Astrocyte of the hippocampus (primary cell): ENCODE data around the gene CMTM8.

Source experiments
- DNase-seq: peaks from one replicate; pipeline ENCODE4 v3.0.0; 2011; ENCODE audit warnings: low read depth, low spot score

The CMTM8 gene

DNA sequence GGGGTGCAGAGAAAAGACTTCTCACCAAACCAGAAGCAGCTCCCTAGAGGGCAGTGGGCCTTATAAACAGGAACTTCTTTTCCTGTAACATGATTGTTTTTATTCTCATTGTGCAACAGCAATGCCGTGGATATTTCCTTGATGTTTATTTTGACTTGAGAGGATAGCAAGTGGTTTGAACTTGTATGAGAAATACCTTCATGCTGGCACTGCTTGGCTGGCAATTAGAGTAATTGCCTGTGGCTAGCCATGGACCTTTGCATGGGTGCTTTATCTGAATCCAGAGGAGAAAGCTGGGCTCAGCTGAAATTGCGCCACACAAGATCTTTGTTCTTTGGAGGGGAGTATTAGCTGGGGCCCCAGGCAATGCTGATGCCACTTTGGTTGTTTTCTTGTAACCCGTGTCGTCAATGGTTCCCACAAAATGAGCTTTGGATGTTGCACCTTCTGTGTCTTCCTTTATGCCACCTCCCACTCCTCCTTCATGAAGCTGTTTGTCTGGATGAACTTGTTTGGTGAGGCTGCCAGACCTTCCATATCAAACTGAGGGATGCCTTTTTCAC lies 37.9 kb downstream of the CMTM8 start:
- DNase-seq: peak; percentile 34

DNA sequence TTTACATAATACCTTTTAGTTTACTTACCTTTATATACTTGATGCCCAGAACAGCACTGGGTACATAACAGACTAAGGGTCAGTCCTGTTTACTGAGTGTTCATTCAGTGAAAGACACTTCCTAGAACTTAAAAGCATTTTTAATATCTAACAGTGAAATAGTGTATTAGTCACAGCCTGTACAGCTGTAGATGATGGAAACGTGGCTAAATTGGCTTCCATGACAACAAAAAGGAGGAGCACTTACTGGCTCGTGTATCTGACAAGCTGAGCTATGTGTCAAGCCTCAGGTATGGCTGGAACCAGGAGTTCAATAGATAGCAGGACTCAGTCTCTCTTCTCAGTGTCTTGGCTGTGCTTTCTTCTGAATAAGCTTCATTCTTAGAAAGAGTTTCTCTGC lies 40.2 kb downstream of the CMTM8 start:
- DNase-seq: peak; percentile 18

DNA sequence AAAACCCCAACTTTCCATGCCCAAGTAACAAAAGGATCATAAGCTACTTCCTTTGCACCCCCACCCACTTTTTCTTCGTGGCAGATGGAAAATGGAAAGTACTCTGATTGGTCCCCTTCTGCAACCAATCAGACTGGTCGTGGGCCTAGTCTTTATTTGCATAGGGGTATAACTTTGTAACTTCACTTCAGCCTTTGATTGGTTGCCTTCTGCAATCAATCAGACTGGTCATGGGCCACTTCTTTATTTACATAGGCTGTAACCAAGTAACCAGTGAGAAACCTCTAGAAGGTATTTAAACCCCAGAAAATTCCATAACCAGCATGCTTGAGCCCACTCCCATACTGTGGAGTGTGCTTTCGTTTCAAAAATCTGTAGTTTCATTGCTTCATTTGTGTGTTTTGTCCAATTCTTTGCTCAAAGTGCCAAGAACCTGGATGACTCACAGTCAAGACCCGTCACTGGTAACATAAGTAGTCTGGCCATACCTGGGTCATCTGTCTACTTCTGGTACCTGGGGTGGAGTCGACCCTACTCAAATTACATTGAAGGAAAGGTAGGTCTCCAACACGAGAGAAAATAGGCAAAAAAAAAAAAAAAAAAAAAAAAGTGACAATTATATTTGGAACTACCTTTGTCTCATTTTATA lies 41.9 kb downstream of the CMTM8 start:
- DNase-seq: no peak

DNA sequence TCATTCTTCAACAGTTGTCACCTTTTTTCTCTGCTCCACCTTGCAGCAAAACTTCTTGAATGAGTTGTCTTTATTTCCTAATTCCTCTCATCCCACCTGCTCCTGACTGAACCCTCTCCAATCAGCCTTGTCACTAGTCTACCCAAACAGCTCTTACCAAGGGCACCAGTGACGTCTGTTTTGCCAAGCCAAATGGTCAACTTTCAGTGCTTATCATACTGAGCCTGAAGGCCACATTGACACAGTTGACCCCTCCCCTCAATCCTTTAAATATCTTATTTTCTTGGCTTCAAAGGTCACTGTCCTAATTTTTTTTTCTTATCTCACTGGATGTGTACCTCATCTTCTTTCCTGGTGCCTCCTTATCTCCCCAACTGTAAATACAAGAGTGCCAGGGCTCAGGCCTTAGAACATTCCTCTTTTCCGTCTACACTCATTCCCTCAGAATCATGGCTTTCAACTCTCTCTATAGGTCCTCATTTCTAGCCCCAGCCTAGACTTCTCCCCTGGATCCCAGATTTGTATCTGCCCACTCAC lies 43.2 kb downstream of the CMTM8 start:
- DNase-seq: no peak

DNA sequence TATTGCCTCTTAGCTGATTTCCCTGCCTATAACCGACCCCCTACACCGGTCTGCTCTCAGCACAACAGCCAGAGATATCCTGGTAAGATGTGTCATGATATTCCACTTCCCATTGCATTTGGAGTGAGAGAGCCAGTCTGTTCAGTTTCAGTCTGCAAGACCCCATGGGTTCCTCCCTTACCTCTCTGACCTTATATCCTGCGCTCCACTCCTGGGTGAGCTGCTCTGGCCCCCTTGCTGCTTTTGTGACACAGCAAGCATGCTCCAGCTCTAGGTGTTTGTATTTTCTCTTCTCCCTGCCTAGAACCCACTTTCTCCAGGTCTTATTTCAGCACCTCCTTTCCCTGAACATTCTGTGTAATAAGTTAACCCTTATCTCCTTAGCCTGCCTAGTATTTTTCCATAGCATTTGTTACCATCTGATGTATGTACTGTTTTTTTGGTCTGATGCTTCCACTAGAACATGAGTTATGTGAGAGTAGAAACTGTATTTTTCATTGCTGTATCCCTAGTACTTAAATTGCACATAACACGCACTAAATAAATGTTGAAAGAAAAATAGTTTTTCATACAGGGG lies 44.2 kb downstream of the CMTM8 start:
- DNase-seq: no peak

DNA sequence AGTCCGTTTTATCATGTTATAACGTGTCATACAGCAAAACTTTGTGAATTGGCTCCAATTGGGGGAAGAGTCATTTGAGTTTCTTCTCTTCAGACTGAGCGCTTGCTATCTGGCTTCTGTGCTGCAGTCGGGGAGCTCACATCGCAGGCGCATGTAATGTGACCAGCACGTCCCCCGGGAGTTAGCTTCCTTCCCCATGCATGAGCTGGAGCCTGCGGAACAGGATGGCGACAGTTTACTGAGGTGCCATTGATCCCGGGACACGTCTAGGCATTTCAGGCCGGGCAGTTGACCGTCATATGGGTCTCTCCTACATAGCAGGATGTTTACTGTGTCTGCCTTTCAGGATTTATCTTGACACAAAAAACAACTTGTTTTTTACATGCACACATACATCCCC lies 44.8 kb downstream of the CMTM8 start:
- DNase-seq: no peak

DNA sequence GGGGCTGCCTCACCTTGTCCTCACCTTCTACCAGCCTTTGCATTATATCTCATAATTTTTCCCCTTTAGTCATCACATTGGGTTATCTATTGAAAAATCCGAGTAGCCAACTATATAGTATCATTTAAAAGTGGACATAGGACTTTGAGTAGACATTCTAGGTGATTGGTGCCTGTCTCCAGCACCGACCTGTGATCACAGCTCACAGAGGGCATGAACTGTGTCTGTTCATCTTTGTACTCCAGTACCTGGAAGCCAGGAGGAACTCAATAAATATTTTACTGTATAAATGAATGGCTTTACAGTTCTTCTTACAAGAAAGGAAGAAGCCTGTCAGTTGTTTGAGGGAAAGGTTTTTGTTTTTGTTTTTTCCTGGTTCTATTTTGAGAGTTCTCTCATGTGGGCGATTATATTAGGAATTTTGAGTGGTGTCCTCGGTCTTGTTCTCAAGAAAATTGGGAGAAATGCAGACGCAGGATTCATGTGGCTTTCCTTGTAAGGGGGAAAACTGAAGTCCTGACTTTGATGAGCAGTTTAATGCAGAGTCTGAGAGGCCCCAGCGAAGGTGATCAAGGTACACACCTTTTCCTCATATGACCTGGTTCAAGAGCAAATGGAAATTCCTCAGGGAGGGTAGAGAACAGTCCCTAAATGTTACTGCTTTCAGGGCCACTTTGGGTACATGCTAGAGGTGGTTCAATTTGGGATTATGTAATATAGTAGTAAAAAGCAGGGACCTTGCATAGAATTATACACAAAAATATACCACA lies 46.1 kb downstream of the CMTM8 start:
- DNase-seq: no peak

DNA sequence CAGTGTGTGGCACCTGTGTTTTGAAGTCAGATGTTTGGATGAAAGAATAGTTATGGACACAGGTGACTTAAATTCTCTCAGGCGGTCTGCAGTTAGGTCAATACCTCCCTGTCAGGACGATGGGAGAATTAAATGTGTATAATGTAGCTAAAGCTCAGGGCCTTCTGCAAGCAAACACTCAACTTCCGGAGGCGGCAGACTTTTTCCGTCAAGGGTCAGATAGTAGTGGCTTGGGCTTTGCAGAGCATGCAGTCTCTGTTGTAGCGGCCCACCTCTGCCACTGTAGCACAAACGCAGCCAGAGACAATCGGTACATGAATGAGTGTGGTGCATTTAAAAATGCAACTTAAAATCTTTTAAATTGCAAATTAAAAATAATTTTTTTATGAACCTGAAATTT lies 47.4 kb downstream of the CMTM8 start:
- no peak for DNase-seq

DNA sequence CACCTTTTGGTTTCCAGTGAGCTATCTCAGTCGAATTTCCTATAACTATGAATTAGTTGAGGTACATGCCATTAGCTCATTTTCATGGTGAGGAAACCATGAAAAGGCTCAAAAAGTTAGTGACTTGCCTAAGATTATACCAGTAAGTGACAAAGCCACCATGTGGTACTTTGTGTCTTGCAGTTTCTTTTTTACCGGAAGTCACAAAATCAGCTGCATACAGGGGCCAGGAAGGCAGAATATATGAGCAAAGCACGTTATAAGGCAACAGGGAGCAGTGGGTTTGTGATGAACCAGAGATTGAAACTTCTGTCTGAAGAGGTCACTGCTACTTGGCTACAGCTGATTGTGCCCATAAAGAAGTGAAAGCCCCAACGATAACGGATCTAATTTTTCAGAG lies 50.3 kb downstream of the CMTM8 start:
- no peak for DNase-seq

DNA sequence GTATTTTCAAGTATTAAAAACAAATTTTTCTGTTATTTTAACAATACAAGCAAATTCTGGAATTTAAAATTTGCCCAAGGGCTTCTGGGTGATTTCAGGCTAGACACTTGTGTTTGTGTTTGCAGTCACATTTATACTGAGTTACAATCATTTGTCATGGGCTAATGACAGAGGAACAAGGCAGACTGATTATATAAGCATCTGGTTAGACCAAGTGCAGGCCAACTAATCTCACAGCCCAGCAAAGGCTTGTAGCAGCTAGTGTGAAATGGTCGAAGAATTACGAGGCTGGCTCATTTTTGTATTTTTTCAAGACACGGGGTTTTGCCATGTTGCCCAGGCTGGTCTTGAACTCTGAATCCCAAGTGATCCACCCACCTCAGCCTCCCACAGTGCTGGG lies 52.1 kb downstream of the CMTM8 start:
- no peak for DNase-seq

DNA sequence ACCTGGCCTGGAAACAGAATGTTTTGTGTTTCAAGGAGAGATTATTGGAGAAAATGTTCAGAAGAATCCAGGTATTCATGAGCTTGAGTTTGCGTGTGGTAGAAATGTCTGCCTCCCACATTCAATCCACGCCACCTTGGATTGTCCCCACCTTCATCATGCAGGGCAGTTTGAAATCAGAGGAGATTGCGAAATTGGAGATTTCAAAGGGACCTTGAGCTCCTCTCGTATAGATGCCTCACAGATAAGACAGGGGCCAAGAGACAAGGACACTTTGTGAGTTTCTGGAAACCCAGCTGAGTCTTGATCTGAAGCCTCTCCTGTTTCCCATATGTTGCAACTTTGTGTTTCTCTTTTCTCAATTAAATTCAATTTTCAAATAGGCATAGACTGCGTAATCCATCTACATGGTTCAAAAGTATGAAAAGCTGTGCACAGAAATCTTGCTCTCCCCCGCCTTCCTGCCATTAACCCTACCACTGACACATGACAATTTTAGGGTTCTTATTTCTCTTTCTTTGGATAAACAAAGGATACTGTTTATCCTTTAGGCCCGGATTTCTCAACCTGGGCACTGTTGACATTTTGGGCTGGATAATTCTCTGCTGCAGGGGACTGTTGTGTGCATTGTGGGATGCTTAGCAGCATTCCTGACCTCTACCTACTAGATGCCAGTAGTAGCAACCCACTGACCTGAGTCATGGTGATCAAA lies 53.8 kb downstream of the CMTM8 start:
- no peak for DNase-seq

DNA sequence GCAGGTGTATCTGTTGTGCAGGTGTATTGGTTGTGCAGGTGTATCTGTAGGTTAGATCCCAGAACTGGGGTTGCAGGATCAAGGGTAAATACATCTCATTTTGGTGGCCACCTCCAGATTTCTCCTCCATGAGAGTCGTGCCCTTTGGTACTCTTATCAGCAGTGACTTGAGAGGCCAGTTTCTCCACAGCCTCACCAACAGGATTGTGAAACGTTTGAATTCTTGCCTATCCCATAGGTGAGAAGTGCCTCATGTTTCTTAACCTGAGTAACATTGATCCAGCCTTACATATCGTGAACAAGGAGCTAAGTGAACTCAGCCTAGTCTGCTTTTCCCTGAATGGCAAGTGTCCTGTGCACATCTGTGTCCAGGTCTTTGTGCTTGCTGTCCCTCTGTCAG lies 55.4 kb downstream of the CMTM8 start:
- no peak for DNase-seq

DNA sequence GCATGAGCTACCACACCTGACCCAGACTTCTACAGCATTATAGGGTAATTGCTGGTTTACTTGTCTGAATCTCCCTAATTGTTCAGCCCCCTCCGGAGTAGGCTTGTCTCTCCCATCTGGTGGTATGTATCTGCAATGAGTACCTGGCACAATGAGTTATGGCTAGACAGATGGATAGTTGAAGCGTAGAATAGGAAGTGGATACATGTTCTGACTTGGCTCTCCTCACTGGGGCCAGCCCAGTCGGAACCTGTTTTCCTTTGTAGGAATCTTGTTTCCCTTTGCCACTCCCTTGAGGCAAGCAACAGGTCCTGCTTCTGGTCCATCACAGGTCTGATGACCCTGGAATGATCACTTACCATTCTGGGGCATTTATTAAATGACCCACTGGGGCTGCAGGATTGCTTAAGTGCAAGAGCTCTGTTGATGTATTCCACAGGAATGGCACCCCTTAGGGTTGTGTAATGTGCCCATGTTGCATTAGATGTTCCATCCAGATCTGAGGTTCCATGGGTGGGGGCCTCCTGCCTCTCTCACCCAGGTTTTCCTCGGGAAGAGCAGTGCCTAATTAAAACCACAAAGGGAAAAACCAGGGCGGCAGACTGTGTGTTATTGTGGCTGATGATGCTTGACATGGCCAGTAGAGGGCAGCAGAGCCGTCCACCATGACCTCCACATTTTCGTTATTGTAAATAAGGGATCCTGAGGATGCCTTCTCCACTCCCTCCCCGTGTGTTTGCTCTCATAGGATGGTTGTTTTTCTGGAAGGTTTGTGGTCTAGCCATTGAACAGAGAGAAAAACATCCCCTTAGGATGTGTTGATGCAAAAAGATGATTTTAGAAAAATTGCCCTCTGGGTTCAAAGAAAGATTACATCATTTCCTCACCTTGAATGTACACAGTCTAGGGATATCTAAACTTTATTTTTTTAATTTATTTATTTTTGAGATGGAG lies 58.0 kb downstream of the CMTM8 start:
- peak; percentile 79 for DNase-seq

DNA sequence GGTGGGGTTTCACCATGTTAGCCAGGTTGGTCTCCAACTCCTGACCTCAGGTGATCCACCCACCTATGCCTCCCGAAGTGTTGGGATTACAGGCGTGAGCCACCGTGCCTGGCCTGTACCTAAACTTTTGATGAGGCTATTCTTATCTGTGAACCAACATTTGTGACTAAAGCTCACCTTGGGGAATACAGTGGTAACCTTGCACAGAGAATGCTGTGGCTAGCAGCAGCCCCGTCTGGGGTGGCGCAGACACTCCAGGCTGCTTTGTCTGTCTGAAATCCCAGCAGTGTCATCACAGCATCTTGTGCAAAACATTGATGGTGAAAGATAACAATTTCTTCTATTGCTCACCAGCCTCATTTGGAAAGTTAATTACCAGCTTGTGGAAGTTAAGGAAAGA lies 58.9 kb downstream of the CMTM8 start:
- no peak for DNase-seq

DNA sequence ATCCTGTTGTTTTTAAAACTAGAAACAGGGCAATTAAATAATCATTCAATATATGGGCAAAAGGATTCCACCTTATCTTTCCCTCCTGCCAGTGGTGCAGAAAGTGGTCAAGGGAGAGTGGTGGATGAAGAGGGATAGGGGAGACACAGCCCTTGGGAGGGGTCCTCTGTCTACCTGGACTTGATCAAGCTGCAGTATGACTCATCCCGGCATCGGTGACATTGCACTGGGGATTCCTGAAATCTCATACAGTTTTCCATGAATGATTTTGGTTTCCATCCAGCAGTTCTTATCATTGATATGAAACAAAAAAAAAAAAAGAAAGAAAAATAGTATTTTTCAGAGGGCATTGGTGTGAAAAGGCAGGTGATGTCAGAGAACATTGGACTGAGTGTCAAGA lies 62.9 kb downstream of the CMTM8 start:
- no peak for DNase-seq

DNA sequence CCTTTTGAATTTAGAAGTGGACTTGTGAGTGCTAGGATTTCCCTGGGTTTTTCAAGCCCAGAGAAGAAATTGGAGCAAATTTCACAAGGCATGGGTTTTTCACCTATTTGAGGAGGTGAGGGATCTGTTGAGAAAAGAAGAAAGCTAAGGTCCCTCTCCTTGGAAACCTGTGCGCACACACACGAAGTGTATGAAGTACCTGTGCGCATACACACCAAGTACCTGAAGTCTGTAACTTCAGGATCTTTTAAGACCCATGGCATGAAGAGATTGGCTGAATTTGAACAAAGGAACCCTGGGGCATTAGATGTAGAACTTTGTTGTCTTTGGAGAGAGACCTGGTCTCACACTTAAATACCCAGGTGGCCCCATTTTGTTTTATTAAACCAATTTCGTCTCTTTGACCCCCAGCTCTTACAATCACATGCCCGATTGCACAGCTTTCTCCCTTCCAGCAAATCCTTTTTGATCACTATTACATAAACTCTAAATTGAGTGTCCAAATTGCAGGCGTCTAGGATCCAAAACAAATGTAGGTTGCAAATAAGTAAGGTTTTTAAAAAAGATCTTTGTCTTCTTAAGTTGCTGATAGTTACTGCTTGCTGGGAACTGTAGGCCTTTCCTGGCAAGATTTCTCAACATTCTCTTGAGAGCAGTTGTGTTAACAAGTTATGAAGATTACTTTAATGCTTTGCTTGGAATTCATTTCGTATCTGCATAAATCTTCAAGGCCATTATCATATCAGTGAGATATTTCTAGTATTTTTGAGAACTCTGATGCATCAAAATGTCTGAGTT lies 64.3 kb downstream of the CMTM8 start:
- DNase-seq: no peak

DNA sequence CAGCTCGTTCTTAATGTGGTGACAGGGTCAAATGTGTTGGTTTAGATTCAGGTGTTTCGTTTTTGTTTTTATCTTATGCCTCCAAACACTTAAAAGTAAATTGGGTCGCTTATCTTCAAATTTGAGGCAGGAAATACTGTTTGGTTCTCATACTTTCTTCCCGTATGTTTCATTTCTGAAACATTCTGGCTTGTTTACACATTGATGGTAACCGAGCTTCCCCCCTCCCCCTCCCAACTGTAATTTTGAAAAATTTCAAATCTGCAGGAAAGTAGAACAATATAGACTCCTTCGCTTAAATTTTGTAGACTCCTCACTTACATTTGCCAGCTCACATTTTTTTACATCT lies 64.9 kb downstream of the CMTM8 start:
- DNase-seq: no peak

DNA sequence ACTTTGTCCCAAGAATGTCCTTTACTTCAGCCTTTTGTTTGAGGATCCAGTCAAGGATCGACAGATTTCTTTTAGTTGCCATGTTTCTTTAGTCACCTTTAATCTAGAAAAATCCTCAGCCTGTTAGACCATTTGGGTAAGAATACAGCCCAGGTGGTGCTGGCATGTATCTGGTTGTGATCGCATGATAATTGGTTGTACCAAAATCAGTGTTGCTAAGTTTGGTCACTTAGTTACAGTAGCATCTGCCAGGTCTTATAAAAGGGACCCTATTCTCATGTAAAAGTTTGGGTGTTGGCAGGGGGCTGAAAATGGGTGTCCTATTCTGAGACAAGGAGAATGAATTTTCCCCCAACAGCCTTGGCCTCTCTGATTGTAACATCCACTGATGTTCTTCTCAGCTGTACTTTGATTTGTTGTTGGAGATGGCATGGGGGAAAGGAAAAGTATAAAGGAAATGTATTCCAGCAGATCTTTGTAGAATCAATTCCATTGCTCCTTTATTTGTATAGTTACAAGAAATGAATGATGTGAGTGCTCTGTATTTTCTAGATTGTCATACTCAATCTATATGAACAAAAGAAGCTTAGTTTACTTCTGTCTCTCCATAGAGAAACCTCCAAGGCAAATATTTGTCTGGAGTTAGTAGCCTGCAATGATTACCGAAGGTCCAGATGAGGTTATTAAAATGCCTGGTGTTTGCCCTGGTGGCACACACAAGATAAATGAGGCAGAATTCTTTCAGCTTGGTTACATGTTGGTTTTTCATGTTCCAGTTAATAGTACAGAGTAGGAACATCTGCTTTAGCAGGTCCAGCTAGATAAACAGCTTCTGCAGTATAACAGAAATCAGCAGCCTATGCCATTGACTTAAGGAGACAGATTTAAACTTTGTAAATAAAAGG lies 65.7 kb downstream of the CMTM8 start:
- no peak for DNase-seq

DNA sequence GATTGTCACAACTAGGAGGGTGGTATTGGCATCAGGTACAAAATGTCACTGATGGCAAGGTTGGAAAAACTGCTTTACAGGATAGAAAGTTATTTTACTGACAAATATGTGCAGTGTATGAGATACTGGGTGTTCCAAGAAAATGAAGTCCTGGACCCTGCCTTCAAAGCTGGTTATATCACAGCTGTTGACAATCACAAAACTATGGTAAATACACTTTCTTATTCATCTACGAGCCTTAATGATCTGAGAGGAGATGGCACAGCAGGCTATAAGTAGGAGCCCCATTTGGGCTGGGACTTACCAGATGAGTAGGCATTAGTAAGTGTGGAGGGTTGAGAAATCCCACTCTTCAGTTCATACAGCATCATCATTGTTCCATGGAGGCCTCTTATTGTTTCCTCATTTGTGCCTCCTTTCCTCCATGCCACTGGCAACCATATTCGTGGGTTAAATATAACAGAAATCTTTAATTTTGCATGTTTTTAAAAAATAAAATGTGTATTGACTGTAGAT lies 66.9 kb downstream of the CMTM8 start:
- DNase-seq: no peak
